HG03439 (cell line): ENCODE measurements around the gene AASDH.

Experiments
- ATAC-seq: cut with Tn5 transposase; IDR thresholded peaks from one replicate; pipeline ENCODE4 v1.9.1; 2021; ENCODE audit warnings: mild to moderate bottlenecking, moderate library complexity; ENCODE audit not compliant: unreplicated experiment

AASDH gene

DNA sequence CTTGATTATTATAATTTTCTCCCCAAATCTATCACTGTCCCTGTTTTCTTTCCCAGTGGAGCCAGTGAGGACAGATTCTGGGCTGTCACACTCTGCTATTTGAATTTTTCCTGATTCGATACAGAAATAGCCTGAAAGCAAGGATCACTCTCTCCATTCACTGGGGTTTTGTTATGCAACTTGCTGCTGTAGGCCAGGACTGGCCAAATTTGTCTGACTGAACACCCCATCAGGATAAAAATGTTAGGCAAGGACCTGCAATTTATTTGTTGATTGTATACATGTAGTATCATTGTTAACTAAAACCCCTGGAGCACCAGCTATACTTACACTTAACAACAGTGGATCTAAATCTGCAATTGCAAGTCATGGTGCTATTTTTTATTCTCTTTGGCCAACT lies 68.7 kb downstream of the AASDH start:
- ATAC-seq: no peak

DNA sequence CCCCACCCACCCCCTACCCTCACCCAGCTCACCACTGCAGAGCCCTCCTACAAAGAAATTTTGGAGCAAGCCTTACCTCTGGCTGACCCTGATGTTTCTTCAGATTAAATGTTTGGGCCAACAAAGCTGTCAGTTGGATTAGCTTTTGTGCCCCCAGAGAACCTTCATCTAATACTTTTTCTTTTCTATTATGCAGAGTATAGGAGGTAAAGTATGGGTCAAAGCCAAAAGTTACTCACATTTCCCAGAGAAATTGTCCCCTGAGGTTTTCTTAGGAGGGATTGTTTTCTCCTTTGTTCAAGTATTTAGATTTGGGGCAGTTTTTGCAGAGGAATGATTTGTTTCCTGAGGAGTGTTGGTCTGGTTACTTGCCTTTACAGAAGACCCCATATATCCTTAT lies 69.5 kb downstream of the AASDH start:
- no peak for ATAC-seq

DNA sequence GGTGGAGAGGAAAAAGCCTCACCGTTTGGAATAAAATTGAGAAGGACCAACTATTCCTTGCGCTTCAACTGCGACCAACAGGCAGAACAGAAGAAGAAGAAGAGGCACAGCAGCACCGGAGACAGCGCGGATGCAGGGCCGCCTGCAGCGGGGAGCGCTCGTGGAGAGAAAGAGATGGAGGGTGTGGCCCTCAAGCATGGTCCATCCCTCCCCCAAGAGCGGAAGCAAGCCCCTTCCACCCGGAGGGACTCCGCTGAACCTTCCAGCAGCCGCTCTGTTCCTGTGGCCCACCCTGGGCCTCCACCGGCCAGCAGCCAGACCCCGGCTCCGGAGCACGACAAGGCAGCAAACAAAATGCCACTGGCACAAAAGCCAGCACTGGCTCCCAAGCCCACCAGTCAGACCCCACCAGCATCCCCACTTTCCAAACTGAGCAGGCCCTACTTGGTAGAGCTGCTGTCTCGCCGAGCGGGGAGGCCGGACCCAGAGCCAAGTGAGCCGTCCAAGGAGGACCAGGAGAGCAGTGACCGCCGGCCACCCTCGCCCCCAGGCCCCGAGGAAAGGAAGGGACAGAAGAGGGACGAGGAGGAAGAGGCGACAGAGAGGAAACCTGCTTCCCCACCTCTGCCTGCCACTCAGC lies 71.2 kb downstream of the AASDH start:
- no peak for ATAC-seq

DNA sequence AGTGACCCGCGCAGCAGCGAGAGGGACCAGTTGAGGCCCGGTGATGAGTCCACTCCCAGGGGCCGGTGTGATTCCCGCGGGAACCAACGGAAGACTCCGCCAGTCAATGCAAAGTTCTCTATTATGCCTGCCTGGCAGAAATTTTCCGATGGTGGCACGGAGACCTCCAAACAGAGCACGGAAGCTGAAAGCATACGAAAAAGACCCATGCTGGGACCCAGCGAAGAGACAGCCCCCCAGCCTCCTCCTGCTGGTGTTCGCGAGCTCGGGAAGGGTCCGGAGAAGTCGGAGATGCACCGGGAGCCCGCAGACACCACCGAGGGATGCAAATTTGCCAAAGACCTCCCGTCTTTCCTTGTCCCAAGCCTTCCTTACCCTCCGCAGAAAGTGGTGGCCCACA lies 71.7 kb downstream of the AASDH start:
- ATAC-seq: no peak

DNA sequence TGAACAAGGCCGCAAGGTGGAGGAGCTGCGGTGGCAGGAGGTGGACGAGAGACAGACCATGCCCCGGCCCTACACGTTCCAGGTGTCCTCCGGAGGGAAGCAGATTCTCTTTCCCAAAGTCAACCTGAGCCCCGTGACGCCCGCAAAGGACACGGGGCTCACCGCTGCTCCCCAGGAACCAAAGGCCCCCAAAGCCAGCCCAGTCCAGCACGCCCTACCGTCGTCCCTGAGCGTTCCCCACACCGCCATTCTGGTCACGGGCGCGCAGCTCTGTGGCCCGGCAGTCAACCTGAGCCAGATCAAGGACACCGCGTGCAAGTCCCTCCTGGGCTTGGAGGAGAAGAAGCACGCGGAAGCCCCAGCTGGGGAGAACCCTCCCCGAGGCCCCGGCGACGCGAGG lies 72.2 kb downstream of the AASDH start:
- no peak for ATAC-seq

DNA sequence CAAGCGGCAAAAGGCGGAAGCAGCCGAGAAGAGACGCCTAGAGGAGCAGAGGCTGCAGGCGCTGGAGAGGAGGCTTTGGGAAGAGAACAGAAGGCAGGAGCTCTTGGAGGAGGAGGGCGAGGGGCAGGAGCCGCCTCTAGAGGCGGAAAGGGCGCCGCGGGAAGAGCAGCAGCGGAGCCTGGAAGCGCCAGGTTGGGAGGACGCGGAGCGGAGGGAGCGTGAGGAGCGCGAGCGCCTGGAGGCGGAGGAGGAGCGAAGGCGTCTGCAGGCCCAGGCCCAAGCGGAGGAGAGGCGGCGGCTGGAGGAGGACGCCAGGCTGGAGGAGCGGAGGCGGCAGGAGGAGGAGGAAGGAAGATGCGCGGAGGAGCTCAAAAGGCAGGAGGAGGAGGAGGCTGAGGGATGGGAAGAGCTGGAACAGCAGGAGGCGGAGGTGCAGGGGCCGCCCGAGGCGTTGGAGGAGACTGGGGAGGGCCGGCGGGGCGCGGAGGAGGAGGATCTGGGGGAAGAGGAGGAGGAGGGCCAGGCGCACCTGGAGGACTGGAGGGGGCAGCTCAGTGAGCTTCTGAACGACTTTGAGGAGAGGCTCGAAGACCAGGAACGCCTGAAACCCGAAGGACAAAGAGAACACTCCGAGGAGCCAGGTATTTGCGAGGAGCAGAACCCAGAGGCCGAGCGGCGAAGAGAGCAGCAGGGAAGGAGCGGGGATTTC lies 72.9 kb downstream of the AASDH start:
- no peak for ATAC-seq

DNA sequence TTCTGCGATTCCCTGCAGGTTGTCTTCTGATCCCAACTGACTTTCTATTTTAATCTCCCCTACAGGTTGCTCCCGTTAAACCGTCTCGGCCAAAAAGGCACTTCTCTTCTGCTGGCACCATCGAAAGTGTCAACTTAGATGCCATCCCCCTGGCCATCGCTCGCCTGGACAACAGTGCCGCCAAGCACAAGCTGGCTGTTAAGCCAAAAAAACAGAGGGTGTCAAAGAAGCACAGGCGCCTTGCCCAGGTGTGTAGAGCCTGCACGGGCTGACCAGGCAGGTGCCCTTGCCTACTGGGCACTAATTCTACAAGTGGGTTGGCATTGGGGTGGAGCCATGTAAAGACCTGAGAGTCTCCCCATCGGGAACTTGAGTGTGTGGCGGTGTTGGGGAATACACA lies 74.2 kb downstream of the AASDH start:
- ATAC-seq: no peak

DNA sequence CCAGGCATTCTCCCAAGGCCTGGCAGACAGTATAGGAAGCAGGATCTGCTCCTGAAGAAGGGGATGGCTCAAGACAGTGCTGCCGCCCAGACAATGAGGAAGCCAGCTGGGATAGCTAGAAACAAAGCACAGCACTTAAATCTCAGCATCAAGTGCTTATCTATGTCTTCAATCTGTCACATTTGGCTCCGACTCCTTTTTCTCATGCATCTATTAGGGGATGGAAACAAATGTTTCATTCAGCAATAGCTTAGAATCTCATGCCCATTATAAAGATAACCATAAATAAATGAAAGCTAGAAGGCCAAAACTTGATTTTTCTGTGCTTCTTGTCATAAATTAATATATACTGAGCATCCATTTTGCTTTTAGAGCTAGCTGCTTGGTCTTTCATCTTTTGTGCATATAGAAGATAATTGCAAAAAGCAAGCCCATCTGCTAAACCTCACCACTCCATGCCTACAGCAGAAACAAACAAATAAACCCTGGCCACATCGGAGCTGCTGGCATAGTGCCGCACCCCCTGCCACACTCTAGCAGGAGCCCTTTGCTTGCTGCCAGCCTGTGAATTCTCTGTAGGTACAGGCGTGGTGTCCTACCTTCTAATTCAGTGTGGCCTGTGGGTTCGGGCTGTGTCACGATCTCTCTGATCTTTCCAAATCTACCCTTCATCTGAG lies 75.9 kb downstream of the AASDH start:
- no peak for ATAC-seq

DNA sequence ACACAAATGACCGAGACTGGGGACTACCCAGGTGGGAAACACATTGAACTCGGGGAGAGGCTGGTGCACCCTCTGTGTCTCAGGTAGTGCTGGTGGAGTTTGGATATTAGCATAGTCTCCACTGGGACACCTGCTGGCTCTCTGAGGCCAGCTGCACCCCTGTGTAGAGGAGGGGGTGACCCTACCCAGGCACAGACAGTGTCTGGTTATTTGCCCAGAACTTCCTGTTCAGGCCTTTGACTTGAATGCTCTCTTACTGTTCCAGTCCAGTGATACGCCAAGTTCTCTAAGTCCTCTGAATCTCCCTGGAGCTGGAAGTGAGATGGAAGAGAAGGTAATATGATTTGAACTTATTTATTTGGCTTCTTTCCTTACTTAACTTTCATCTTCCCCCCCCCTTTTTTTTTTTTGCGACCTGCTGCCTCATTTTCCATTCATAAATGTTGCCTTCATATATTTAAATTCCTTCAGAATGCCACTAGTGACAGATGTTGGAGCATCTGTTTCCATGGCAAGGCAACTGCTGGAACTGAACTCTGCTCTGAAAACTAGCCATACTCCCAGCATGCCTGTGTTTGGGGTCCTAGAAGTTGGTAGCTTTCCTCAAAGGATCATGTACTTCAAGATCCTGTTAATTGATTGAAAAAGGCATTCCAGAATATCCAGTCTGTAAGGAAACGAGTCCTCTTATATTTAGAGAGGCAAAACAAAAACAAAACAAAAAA lies 76.7 kb downstream of the AASDH start:
- ATAC-seq: no peak

DNA sequence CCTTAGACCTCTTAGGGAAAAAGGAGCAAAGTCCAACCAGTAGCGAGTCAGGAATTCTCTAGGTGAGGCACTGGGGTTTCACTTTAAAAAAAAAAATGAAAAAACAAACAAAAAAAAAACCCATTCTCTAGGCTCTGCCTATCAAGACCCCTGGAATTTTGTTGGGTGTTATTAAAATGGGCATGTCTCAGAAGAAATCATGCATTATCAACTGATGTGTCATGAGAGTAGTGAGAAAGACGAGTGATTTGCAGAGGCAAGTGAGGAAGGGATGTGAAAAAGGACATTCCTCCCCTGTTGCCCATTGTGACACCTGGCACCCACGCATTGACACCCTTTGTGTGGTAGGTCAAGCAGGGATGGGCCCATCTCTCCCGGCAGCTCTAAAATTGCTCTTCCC lies 78.9 kb downstream of the AASDH start:
- ATAC-seq: no peak

DNA sequence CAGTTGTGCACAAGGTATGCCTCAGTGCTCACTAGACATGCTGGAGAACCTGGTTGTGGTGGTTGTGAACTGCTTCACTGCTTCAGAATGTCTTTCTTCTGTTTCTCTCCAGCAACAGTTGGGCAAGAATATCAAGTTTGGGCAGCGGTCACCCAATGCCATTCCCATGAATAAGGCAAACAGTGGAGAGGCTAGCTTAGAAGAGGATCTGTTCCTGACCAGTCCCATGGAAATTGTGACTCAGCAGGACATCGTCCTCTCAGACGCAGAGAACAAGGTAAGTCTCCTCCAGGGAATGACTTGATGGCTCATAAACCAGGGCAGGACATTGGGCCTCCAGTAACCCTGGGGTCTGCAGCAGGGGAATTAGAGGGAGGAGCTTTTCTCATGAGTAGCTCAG lies 79.9 kb downstream of the AASDH start:
- ATAC-seq: no peak

DNA sequence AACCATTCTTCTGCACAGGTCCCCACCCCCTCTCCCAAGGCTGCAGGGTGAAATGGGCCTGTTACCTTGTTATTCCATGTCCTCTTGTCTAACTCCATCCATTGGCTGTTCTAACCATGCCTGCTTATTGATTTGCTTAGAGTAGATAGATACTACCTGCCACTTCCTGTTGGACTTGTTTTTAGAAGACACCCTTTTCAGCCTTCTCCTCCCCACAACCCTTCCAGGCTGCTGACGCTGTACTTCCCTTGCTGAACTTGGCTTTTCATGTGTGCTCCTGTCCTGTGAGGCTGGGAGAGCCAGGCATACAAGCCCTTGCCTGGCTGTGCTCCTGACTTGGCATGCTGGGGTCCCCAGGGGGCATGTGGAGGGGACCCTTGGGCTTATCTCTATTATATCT lies 81.9 kb downstream of the AASDH start:
- ATAC-seq: no peak

DNA sequence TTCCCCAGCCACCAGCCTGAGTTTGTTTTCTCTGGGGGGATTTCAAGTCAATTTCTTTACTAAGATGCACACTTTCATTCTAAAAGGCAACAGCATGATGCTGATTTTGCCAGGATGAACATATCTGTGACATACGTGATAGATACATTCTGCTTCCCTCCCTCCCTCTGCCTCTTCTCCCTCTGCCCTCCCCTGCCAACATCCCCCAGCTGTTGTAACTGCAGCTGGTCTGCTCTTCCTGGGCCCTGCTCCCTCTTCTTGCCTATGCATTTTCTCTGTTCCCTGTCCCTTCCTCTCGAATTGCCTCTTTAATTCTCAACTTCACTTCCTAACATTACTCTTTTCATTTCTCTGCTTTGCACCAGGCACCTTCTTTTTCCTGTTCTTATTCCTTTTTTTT lies 83.4 kb downstream of the AASDH start:
- no peak for ATAC-seq

DNA sequence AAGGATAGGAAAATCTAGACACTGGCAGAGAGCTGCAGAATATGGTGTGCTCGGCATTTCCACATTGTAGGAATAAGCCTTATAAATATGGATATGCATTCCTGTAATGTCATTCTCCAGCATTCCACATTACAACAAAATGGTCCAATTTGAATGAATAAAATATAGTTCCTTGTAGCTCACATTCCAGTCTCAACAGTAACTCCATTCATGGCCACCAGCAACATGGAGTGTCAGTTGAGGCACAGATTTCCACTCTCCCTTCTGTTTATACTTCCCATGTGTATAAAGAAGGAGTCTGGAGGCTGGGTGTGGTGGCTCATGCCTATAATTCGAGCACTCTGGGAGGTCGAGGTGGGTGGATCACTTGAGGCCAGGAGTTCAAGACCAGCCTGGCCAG lies 84.5 kb downstream of the AASDH start:
- no peak for ATAC-seq

DNA sequence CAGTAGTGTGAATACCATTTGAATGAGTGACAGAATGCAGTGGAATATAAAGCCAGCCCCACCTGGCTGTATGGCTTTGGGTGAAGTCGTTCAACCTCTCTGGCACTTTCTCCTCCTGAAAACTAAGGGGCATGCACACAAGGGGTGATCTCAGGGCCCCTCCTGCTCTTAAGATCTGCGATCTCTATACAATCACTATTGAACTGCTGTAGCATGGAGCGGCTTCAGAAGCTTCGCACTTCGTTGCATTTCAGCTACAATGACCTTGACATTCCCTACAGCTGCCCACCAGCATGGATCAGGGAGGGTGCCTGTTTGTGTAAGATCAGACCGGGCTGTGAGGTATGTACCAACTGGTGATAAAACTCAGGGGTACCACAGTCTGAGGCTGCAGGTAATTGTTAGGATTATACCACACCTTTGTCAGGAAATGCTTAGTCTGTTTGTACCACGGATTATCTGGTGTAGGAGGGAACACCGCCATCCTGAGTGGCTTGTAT lies 85.2 kb downstream of the AASDH start:
- ATAC-seq: no peak

DNA sequence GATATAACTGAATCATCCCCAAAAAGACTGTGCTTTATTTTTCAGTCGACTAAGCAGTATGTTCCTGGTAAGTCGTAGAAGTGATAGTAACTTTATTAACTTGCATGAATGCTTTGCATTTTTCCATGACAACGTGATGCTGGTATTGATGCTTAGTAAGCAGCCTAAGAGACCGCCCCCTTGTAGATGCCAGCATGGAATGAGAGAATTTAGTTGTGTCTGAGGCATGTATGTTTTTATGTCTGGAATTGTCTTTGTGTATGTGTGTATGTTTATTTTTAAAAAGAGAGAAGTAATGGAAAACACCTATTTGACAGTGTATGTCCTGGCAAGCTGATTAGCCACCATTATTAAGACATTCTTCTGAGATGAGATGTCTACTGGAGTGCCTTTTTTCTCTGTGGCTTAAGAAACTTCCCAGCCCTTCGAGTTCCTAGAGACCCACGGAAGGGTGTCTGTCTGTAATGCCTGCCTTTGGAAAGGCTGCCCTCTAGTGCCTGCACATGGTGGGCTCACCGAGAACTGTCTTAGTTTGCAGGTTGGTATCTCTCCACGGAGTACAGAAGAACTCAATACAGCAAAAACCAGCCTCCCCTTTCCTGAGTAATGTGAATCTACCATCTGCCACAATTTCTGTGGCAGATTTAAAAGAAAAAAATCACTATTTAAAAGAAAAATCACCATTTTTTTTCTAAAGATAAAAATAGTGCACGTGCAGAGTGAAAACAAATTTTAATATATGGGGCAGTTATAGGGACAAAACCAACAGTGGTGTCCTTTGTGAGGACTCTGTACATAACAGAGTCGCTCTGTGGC lies 85.9 kb downstream of the AASDH start:
- ATAC-seq: peak; percentile 96

DNA sequence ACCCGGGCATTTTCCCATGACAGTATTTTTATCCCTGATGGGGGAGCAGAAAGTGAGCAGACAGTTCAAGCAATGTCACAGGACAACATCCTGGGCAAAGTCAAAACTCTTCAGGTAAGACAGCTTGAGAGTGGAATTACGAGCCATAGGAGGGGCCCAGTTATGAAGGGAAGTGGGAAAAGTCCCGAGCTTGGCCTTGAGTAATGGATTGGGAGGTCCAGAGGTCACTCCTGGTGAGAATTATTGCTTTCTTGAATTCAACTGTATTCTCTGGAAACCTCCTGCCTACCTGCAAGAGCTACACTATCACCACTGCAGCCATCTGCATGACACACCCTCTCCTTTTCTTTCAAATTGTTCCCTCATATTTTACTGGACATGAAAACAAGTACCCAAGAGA lies 89.1 kb downstream of the AASDH start:
- no peak for ATAC-seq

DNA sequence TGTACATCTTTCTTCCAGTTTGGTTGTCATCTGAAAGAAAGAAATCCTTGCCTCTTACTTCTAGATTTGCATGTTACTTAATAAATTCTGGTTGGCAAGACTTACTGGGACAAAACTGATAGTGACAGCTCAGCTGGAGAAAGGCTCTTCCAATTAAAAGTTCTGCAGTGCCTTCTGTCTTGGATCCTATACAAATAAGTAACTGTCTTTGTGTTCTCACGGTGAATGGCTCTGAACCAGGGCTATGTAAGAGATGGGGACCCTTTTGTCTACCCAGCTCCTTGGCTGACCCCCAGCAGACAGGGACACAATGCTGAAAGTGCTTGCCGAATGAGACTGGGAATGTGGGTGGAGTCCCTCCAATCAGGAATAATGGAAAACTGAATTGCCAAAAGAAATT lies 89.5 kb downstream of the AASDH start:
- ATAC-seq: no peak

DNA sequence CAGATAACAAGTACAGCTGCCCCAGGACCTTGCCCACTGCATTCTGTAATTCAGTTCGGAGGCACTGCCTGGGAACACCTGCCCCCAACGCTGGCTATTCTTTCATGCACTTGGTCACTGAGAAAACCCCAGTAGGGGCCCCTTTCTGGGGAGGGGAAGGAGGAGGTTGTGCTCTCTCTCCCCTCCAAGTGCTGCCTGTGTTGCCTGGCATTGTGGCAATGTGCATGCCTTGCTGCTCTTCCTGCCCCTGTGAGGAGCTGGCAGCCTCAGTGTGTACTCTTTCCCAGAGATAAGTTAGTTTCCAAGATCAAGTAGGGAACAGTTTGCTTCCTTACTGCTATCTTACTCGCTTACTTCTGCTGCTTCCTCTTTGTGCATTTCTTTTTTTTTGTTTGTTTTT lies 90.8 kb downstream of the AASDH start:
- ATAC-seq: no peak

DNA sequence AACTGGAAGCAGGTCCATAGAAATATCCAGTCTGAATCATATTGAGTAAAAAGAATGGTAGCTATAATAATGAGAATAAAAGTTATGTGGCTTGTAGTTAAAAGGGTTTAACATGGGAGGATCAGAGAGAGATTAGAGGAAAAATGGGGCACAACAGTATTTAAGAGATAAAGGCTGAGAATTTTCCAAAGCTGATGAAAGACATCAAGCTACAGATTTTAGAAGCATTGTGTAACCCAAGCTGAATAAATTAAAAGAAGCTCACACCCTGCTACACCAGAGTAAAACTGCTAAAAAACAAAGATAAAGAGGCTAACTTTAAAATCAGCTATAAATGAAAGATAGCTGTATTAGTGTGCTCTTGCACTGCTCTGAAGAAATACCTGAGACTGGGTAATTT lies 94.2 kb downstream of the AASDH start:
- no peak for ATAC-seq

DNA sequence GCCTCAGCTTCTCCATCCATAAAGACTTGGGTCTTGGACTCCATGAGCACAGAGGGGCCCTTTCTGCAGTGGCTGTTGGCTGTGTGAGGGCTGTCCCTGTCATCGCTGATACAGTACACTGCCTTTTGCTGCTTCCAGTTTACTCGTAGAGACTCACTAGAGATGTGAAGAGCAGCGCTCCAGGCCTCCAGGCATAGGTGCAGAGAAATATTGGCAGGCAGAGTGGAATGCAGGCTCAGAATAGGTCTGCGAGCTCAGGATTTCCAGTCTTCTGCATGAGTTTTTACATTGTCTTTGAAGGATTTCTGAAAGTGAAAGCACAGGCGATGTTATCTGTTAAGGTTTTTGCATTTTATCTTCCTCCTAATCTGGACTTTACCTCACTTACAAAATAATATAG lies 97.4 kb downstream of the AASDH start:
- ATAC-seq: no peak
